GM19463 (cell line): ENCODE data around the gene SLC39A6.
A peak's percentile ranks its signal among the peaks of the same experiment; 100 is the strongest.
"Not testable (repeated sequence)": the region's sequence is repeated elsewhere in the genome, so short reads cannot be mapped to it uniquely, and the experiment has no call there.

Experiments
- ATAC-seq: cut with Tn5 transposase; IDR thresholded peaks from one replicate; pipeline ENCODE4 v1.9.1; 2021; ENCODE audit warnings: mild to moderate bottlenecking, moderate library complexity; ENCODE audit not compliant: unreplicated experiment

SLC39A6 gene

GRCh38 chr18:36141576-36141975 lies 12.4 kb upstream of the SLC39A6 start:
- ATAC-seq: no peak

- ATAC-seq: no peak
These were observed 10.1 kb upstream of the SLC39A6 start for GRCh38 chr18:36139245-36139644.

DNA sequence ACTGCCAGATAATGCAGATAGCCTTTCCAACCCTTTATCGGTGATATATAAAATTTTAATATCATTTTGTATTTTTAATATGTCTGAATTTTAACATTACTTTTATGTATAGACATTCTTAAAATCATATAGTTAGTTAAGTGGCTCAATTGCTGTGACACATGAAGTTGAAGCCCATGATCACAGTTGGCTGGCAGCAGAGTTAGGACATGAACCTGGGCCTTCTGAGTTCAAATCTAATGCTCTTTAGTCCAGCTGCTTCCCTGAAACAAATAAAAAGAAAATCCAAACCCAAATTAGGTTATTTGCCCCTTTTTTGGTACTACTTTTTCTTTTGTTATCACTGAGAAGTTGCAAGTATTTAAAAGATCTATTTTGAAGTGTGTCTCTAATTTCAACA lies 6.1 kb upstream of the SLC39A6 start:
- ATAC-seq: no peak

DNA sequence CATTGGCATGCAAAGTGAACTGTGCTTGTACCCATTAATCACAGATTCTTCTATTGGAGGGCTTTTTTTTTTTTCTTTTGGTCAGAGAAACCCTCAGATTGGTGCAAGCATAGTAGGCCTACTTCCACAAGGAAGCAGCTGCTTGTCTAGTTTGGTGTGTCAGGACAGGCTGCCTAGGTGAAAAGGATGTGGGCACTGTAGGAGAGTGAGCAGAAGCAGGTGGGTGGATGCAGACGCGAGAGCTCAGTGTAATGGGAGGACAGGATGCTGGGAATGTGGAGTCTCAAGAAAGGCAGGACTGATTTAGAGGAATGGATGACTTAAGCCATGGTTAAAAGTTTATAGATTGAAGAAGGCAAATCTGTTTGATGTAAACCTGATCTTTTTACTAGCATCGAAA lies 3.6 kb upstream of the SLC39A6 start:
- ATAC-seq: no peak

GRCh38 chr18:36131692-36132483 lies 2.7 kb upstream of the SLC39A6 start:
- ATAC-seq: no peak

- ATAC-seq: no peak
These were observed 1.9 kb upstream of the SLC39A6 start for GRCh38 chr18:36130883-36131653.

GRCh38 chr18:36130039-36130831 lies 1.1 kb upstream of the SLC39A6 start:
- ATAC-seq: peak; percentile 13

DNA sequence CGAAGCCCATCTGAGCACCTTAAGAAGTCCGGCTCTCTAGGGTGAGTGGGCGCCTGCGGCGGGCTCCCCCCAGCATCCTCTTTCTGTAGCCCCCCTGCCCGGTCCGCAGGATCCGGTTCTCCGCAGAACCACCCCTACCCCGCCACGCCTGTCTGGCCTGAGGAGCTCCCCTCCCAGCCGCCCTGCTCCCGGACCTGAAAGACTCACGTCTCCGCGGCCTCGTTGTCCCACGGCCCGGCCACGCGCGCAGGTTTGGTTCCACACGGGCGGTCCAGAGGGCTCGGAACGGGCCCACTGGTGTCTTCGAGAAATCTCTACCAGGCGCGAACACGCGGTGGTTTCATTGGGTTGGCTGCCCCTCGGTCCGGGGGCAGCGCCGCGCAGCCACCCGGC lies 237 bp downstream of the SLC39A6 start:
- peak; percentile 15 for ATAC-seq

- ATAC-seq: no peak
These were observed 640 bp downstream of the SLC39A6 start for GRCh38 chr18:36128530-36128870.

DNA sequence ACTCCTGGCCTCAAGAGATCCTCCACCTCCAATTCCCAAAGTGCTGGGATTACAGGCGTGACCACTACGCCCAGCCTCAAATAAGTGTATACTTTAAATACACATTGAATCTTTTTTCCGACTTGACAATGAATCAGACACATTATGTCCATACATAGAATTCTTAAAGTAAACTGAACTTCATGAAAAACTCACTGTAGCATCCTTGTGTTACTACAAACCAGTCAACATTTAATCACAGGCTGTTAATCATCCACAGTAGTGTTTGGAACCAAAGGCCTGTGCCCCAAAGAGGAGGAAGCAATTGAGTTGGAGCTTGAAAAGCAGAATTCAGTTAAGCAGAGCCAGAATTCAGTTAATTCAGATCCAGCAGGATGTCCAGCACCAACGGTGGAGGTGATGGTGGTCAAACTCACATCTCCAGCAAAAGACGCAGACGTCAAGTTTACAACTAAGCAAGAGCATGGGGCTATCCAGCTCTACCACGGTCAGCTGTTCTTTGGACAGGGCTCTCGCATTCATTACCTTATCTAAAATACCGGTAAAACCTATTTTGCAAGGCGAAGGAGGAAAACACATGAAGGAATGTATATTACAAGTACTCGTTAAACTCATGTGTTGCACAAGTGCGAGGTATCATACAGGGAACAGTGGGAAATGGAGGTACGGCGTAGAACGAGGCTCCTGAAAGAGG lies 1.2 kb downstream of the SLC39A6 start:
- ATAC-seq: no peak

- ATAC-seq: no peak
These were observed 2.5 kb downstream of the SLC39A6 start for GRCh38 chr18:36126668-36127067.

DNA sequence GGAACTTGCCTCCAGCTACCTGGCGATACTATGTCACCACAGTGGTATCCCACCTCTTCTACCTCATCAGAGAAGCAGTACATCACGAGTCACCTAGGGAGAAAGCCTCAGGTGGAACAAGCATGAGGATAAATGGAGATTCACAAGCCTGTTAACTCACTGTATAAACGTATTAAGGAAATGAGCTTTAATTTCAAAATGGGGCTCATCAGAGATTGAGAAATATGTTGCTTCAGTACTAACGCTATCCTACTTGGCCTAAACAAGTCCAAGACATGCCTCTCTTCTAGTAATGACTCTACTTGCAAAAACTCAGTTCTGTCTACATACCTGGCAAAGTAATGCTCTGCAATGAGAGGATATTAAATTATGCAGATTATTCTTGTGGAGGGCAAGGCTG lies 4.3 kb downstream of the SLC39A6 start:
- no peak for ATAC-seq

GRCh38 chr18:36120297-36120696 lies 8.8 kb downstream of the SLC39A6 start:
- ATAC-seq: no peak

DNA sequence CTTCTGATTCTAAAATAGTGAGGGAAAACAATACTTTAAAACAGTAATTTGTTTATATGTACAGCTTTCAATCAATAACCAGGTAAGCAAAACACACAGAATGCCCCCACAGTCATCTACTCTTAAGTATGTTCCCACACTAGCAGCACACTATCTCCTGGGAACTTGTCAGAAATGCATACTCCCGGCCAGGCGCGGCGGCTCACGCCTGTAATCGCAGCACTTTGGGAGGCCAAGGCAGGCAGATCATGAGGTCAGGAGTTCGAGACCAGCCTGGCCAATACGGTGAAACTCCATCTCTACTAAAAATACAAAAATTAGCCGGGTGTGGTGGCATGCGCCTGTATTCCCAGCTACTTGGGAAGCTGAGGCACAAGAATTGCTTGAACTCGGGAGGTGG lies 12.4 kb downstream of the SLC39A6 start:
- ATAC-seq: not testable (repeated sequence)

DNA sequence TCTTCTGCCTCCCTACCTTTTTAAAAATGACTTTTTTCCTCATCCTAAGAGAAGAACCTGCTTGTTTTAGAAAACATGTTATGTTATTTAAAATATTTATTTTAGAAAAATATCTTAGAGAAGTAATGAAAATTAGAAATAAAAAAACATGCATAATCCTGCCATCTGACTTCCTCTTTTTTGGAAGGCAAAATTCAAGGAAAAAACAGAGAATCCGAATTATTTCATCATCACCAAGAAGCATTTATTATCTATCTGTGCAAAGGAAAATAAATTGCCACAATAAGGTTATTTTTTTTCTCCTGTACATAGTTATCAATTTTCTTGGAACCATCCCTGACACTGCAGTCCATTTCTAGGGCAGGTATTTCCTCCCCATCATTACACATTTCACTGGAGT lies 14.4 kb downstream of the SLC39A6 start:
- no peak for ATAC-seq

DNA sequence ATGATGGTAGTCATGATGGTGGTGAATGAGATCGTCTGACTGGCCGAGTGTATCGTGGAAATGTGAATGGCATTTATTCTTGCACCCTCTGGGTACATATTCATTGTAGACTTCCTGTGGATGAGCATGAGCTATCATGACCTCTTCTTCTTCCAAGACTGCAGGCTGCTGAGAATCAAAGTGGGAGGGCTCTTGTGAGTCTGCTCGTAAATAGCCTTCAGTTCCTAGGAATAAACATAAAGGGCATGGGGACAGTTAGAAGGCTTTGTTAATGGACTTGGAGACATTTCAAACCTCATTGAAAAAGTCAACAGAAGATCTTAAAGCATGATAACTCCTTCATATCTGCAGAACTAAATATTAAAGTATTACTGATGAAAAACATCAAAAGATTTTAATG lies 14.9 kb downstream of the SLC39A6 start:
- no peak for ATAC-seq

- no peak for ATAC-seq
These were observed 16.8 kb downstream of the SLC39A6 start for GRCh38 chr18:36112302-36112701.

DNA sequence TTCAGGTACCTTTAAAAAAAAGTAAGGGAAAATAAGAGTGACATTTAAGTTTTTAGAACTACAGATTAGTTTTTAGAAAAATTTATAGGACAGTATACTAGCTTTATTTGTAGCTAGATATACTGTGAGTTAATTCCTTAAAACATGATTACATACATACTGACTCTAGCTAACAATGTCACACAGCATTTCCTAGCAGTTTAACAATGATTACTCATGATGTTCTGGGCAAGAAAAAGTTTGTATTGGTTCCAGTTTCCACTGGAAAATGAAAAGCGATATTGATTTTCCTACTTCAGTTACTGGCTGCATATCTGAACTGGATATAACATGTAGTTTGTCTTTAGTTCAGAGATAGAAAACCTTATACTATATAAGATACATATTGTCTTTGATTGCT lies 19.4 kb downstream of the SLC39A6 start:
- no peak for ATAC-seq

GRCh38 chr18:36108601-36109000 lies 20.5 kb downstream of the SLC39A6 start:
- ATAC-seq: no peak

GRCh38 chr18:36108196-36108595 lies 20.9 kb downstream of the SLC39A6 start:
- ATAC-seq: no peak

DNA sequence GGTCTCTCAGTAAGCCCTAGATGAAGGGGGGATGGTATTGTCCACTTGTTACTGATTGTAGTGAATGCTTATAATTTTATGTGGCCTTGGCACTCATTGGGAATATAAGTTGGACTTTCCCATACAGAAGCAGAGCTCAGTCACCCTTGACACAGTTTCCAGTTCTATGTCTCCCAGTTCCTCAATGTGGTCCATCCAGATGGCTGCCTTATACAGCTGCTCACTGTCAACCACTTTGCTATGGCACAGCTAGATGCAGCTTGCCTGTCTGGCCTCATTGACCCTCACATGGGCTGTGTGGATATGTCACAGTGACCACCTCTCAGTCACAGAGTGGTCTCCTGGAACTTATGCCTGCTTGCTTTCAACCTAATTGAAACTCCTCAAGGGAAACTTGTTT lies 21.7 kb downstream of the SLC39A6 start:
- ATAC-seq: no peak
